ENCODE measurements around the gene PAX4.

Gene PAX4

GRCh38 chr7:127658970-127659630 lies 41.2 kb upstream of the PAX4 start:
- no peak for TF ChIP-seq CTCF (IDR thresholded peaks at IDR 0.05)

GRCh38 chr7:127657500-127657899 lies 39.6 kb upstream of the PAX4 start:
- Histone ChIP-seq H3K4me1 (peaks cover 3% of the 10 kb centered on the region), H3K79me2 (peaks cover 53% of the 10 kb centered on the region)

More at GRCh38 chr7:127658970-127659630, 41.2 kb upstream of the PAX4 start:
- Histone ChIP-seq H3K4me1 (no peaks in the 10 kb centered on the region), H3K27ac (no peak overlapping the region), H3K9me3 (ENCODE audit: control insufficient read depth, low read length) (no peaks in the 10 kb centered on the region), H3K4me3 (ENCODE audit: low read depth, low read length) (no peak overlapping the region), H3K36me3 (ENCODE audit: control insufficient read depth, insufficient read depth, low read length) (no peaks in the 10 kb centered on the region), H3K4me2 (ENCODE audit: low read length) (no peak overlapping the region), H3K79me2 (peaks cover 45% of the 10 kb centered on the region), H2AFZ (no peak overlapping the region), H3K9ac (no peak overlapping the region), H3K27me3 (ENCODE audit: control insufficient read depth, insufficient read depth, low read length) (no peaks in the 10 kb centered on the region)

GRCh38 chr7:127655720-127656119 lies 37.8 kb upstream of the PAX4 start:
- Histone ChIP-seq H3K27ac (no peak overlapping the region), H3K9ac (no peak overlapping the region), H3K9me3 (ENCODE audit: control insufficient read depth, low read length) (no peaks in the 10 kb centered on the region), H3K4me1 (peaks cover 9% of the 10 kb centered on the region), H3K79me2 (peaks cover 46% of the 10 kb centered on the region), H3K36me3 (ENCODE audit: control insufficient read depth, insufficient read depth, low read length) (no peaks in the 10 kb centered on the region), H2AFZ (no peak overlapping the region), H3K27me3 (ENCODE audit: control insufficient read depth, insufficient read depth, low read length) (no peaks in the 10 kb centered on the region), H3K4me3 (ENCODE audit: low read depth, low read length) (no peak overlapping the region), H3K4me2 (ENCODE audit: low read length) (no peak overlapping the region)
- no peak for TF ChIP-seq CTCF (IDR thresholded peaks at IDR 0.05)

More at GRCh38 chr7:127657500-127657899, 39.6 kb upstream of the PAX4 start:
- H3K27ac ChIP-seq, result no peak overlapping the region
- no peak overlapping the region for H3K9ac ChIP-seq
- H3K36me3 ChIP-seq (ENCODE audit: control insufficient read depth, insufficient read depth, low read length), result no peaks in the 10 kb centered on the region
- no peak overlapping the region for H3K4me2 ChIP-seq (ENCODE audit: low read length)
- H3K27me3 ChIP-seq (ENCODE audit: control insufficient read depth, insufficient read depth, low read length), result no peaks in the 10 kb centered on the region
- no peak overlapping the region for H3K4me3 ChIP-seq (ENCODE audit: low read depth, low read length)
- no peak for TF ChIP-seq CTCF (IDR thresholded peaks at IDR 0.05)
- H2AFZ ChIP-seq, result no peak overlapping the region
- no peaks in the 10 kb centered on the region for H3K9me3 ChIP-seq (ENCODE audit: control insufficient read depth, low read length)

- Histone ChIP-seq H2AFZ (no peak overlapping the region), H3K36me3 (ENCODE audit: control insufficient read depth, insufficient read depth, low read length) (no peaks in the 10 kb centered on the region), H3K9me3 (ENCODE audit: control insufficient read depth, low read length) (no peaks in the 10 kb centered on the region), H3K4me2 (ENCODE audit: low read length) (no peak overlapping the region), H3K79me2 (peaks cover 46% of the 10 kb centered on the region), H3K4me3 (ENCODE audit: low read depth, low read length) (no peak overlapping the region), H3K27me3 (ENCODE audit: control insufficient read depth, insufficient read depth, low read length) (no peaks in the 10 kb centered on the region), H3K9ac (no peak overlapping the region), H3K27ac (no peak overlapping the region), H3K4me1 (peaks cover 9% of the 10 kb centered on the region)
- TF ChIP-seq CTCF (IDR thresholded peaks at IDR 0.05), result no peak
Measured at GRCh38 chr7:127654404-127655394, 36.8 kb upstream of the PAX4 start.

Measured in parathyroid adenoma (tissue), 2 donors.